ENCODE measurements around the gene P3H3.

DNA sequence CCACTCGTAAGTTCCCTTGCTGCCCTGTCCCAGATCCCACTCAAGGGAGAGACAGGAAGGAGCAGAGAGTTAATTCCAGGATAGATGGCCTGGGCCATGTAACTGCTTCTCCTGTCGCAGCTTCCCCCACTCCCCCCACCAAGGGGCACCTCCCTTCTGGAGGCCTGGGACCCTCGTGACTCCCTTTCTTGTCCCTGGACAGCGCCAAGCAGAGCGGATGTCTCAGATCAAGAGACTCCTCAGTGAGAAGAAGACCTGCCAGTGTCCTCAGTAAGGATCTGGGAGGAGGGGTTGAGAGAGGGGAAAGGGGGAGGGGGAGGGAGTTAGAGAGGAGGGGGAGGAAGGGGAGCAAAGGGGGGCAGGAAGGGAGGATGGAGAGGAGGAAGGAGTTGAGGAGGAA is 9.6 kb upstream of the P3H3 start:
- TF ChIP-seq, protein P1, sequence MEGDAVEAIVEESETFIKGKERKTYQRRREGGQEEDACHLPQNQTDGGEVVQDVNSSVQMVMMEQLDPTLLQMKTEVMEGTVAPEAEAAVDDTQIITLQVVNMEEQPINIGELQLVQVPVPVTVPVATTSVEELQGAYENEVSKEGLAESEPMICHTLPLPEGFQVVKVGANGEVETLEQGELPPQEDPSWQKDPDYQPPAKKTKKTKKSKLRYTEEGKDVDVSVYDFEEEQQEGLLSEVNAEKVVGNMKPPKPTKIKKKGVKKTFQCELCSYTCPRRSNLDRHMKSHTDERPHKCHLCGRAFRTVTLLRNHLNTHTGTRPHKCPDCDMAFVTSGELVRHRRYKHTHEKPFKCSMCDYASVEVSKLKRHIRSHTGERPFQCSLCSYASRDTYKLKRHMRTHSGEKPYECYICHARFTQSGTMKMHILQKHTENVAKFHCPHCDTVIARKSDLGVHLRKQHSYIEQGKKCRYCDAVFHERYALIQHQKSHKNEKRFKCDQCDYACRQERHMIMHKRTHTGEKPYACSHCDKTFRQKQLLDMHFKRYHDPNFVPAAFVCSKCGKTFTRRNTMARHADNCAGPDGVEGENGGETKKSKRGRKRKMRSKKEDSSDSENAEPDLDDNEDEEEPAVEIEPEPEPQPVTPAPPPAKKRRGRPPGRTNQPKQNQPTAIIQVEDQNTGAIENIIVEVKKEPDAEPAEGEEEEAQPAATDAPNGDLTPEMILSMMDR (IDR thresholded peaks at IDR 0.05): no peak
- no peak for TF ChIP-seq EP300 (IDR thresholded peaks at IDR 0.05)
